BE2C (cell line): ENCODE data around the gene LTBP1.
"Not testable (repeated sequence)": the region's sequence is repeated elsewhere in the genome, so short reads cannot be mapped to it uniquely, and the experiment has no call there.

Source experiments
- DNase-seq: peaks from one replicate; pipeline ENCODE4 v3.0.0-alpha.2; 2020
- H3K27me3 ChIP-seq: fragments of 250-450 bp; sonication (Bioruptor Pico); 2 replicates; pipeline ENCODE4 v1.5.1; 2020; ENCODE audit warnings: mild to moderate bottlenecking
- H3K36me3 ChIP-seq: fragments of 250-450 bp; sonication (Bioruptor Pico); 2 replicates; pipeline ENCODE4 v1.5.1; 2020; ENCODE audit warnings: mild to moderate bottlenecking
- H3K4me1 ChIP-seq: fragments of 250-450 bp; sonication (Bioruptor Pico); 2 replicates; pipeline ENCODE4 v1.5.1; 2020
- H3K4me3 ChIP-seq: 2 replicates; pipeline ENCODE4 v1.5.1; 2011; ENCODE audit warnings: low read depth, low read length
- H3K9me3 ChIP-seq: fragments of 250-450 bp; sonication (Bioruptor Pico); 2 replicates; pipeline ENCODE4 v1.5.1; 2020
- TF ChIP-seq, protein P1 (sequence below): IDR thresholded peaks from 2 replicates; pipeline ENCODE4 v1.5.1; 2012; ENCODE audit warnings: mild to moderate bottlenecking, low read depth, low read length

LTBP1 gene

GRCh38 chr2:33363325-33364298, 416.9 kb downstream of the LTBP1 start:
- H3K9me3 ChIP-seq: no peaks in the 10 kb centered on the region

DNA sequence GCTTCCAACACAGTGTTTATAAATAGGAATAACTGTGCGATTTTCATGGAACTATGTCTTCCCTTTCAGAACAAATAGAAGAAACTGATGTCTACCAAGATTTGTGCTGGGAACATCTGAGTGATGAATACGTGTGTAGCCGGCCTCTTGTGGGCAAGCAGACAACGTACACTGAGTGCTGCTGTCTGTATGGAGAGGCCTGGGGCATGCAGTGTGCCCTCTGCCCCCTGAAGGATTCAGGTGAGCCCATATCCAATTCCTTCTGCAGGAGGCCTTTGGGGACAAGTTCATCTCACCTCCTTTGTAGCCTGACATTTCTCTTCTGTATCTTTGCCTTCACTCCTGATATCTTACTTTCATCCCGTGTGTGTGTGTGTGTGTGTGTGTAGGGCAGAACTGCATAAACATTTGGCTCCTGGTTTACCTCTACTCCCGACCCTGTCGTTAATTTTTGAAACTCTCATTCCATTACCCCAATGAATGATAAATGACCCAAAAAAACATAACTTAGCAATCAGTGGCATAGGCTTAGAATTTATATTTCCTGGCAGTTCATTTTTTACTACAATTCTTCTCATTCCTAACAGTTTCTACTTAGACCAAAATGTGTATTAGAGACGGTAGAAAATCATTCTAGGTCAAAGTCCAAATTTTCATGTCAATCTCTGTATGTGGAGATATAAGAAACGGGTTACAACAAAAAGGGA, 418.7 kb downstream of the LTBP1 start:
- Histone ChIP-seq H3K27me3 (peaks cover 3% of the 10 kb centered on the region), H3K4me1 (no peaks in the 10 kb centered on the region), H3K4me3 (no peak overlapping the region), H3K36me3 (no peaks in the 10 kb centered on the region), H3K9me3 (no peaks in the 10 kb centered on the region)
- TF ChIP-seq, protein P1, sequence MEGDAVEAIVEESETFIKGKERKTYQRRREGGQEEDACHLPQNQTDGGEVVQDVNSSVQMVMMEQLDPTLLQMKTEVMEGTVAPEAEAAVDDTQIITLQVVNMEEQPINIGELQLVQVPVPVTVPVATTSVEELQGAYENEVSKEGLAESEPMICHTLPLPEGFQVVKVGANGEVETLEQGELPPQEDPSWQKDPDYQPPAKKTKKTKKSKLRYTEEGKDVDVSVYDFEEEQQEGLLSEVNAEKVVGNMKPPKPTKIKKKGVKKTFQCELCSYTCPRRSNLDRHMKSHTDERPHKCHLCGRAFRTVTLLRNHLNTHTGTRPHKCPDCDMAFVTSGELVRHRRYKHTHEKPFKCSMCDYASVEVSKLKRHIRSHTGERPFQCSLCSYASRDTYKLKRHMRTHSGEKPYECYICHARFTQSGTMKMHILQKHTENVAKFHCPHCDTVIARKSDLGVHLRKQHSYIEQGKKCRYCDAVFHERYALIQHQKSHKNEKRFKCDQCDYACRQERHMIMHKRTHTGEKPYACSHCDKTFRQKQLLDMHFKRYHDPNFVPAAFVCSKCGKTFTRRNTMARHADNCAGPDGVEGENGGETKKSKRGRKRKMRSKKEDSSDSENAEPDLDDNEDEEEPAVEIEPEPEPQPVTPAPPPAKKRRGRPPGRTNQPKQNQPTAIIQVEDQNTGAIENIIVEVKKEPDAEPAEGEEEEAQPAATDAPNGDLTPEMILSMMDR: no peak
- DNase-seq: no peak

More at GRCh38 chr2:33363325-33364298, 416.9 kb downstream of the LTBP1 start:
- Histone ChIP-seq H3K36me3 (no peaks in the 10 kb centered on the region), H3K4me3 (no peak overlapping the region), H3K27me3 (peaks cover 3% of the 10 kb centered on the region), H3K4me1 (no peaks in the 10 kb centered on the region)
- no peak for DNase-seq
- TF ChIP-seq, protein P1: no peak

DNA sequence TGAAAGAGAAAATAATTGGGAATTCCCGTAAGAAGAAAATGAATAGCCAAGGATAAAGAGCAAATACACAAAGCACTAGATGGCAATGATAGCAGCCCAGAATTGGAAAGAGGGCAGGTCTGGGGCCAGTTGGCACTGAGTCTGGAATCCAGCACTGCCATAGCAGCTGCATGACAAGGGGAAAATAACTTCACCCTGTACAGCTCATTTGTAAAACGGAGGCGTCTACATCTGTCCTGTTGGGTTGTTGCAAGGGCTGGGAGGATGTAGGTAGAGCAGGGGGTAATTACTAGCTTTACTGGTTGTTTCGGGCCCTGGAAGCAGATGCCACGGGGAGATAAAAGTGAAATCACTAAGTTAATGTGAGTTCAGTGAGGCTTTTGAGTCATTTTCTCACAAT, 419.7 kb downstream of the LTBP1 start:
- Histone ChIP-seq H3K27me3 (peaks cover 3% of the 10 kb centered on the region), H3K4me3 (no peak overlapping the region)

DNA sequence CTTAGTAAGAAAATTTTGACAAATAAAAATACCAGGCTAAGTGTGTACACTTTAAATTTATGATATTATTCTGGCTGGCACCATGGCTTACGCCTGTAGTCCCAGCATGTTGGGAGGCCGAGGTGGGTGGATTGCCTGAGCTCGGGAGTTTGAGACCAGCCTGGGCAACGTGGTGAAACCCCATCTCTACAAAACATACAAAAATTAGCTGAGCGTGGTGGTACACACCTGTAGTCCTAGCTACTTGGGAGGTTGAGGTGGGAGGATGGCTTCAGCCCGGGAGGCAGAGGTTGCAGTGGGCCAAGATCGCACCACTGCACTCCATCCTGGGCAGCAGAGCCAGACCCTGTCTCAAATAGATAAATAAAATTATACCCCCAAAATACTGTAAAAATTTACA, 421.8 kb downstream of the LTBP1 start:
- not testable (repeated sequence) for DNase-seq, H3K36me3 ChIP-seq, H3K27me3 ChIP-seq, H3K4me1 ChIP-seq, H3K9me3 ChIP-seq, H3K4me3 ChIP-seq

More for the DNA sequence above, 419.7 kb downstream of the LTBP1 start:
- no peaks in the 10 kb centered on the region for H3K36me3 ChIP-seq
- no peaks in the 10 kb centered on the region for H3K9me3 ChIP-seq
- TF ChIP-seq, protein P1: no peak
- no peak for DNase-seq
- no peaks in the 10 kb centered on the region for H3K4me1 ChIP-seq

DNA sequence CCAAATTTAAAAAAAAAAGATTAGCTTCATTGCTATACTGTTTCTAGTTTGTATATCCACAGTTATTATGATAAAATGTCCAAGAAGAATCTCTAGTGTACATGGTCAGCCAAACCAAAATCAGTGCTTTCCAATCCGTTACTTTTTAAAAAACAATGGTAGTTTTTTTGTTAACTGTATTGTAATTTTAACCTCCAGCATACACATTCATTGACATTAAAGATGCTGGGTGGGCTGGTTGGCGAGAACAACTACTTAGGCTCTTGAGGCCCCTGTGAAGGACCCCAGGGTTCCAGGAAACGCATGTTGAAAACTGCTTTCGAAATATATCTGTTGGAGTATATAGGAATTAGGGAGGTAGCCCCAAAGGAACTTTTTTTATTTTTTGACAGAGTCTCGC, 422.4 kb downstream of the LTBP1 start:
- Histone ChIP-seq H3K4me3 (no peak overlapping the region), H3K27me3 (peaks cover 3% of the 10 kb centered on the region), H3K9me3 (no peaks in the 10 kb centered on the region), H3K36me3 (no peaks in the 10 kb centered on the region), H3K4me1 (no peaks in the 10 kb centered on the region)
- TF ChIP-seq, protein P1: no peak
- no peak for DNase-seq

DNA sequence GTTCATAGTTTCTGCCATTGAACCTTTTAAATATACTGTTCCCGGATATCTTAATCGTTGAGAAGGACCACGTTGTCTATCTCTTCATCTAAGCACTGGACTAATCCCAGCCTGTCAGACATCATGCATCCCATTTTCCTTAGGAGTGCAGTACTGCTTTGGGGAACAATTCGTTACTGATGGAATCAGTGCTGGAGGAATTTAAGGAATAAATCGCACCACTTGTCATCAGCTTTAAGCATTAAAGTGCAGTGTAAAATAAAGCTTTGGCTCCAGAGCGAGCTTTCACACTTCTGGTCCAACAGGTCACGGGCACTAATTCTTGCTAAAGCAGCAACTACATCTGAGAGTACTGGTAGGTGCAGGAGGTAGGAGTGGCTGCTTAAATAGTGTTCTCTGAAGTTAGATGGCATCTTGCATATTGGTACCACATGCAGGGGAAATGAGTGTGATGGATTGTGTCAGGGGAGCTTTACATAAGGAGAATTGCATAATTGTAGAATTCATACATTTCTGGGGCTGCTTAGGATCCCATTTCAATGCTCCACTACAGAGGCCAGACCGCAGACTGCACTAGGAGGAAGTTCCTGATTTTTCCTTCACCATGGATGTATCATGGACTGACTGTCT, 424.0 kb downstream of the LTBP1 start:
- Histone ChIP-seq H3K36me3 (no peaks in the 10 kb centered on the region), H3K4me3 (no peak overlapping the region), H3K9me3 (no peaks in the 10 kb centered on the region), H3K27me3 (peaks cover 3% of the 10 kb centered on the region), H3K4me1 (no peaks in the 10 kb centered on the region)
- DNase-seq: no peak
- TF ChIP-seq, protein P1: no peak
